ENCODE measurements around the gene KIF3C. TPM values are rescaled to one million over a fixed set of nuclear protein-coding genes. Genes with fewer than 3 reads are reported as not detected.

KIF3C gene
- total RNA-seq, 1 experiment from 2014 or later, result 55.7 TPM

DNA sequence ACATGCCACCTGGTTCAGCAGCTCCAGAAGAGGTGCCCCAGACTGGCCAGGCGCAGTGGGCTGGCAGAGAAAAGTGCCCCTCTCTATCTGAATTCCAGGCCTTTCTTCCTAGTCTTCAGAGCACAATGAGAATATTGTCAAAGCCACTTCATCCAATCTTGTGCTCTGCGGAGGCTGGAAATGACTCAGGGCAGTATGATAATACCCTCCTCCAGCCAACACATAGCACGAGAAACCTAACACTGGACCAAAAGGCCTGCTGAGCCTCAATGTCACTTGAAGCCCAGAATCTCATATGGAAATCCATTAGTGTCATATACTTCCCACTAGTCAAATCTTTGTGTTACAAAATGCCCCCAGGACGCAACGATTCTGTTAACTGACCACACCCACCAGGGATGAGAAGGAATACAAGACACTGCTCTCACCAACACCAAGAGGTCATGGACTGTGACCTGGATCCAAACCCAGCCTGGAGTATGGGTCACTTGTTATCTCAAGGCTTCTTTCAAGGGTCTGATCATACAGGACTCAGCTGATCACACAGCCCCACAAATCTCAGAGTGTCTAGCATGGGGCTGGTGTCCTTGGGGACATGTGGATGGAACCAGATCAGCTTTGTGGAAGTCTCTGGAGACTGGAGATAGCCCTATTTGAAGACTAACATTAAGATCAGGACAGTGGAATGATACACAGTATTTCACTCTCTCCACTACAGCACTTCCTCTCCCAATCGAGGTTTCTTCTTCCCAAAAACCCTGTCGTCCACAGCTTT lies 10.1 kb downstream of the KIF3C start:
- Histone ChIP-seq H3K9me3 (ENCODE audit: control insufficient read depth, insufficient read depth, low read depth, low read length) (no peaks in the 10 kb centered on the region), H3K4me1 (ENCODE audit: control insufficient read depth, insufficient read depth, low read length) (peaks cover 12% of the 10 kb centered on the region), H3K27me3 (ENCODE audit: control insufficient read depth, insufficient read depth, low read length) (no peaks in the 10 kb centered on the region), H3K36me3 (ENCODE audit: control insufficient read depth, insufficient read depth, low read length) (no peaks in the 10 kb centered on the region), H3K27ac (ENCODE audit: low read length) (peak overlapping the region; percentile 41; the same call in 1 of the 2 replicates), H3K4me3 (ENCODE audit: low read depth in 2 of 2, low read length in 2 of 2) (no peak overlapping the region)
- ATAC-seq (peak; percentile 76), DNase-seq (ENCODE audit: low read depth, low spot score) (no peak)
- intact Hi-C loops (cut with micrococcal nuclease; ENCODE audit: unreplicated experiment), result no loop called here
- ChIA-PET POLR2A (no interaction called here), CTCF (interaction anchor here (0.6 kb wide), 1 partner anchor 32 kb away, joined by 7 read pairs; no protein-coding TSS in a partner anchor)
- TF ChIP-seq CTCF (IDR thresholded peaks at IDR 0.05) (no peak), POLR2AphosphoS5 (IDR thresholded peaks at IDR 0.05; ENCODE audit: low read depth, low read length) (no peak), TCF7L2 (IDR thresholded peaks at IDR 0.05; ENCODE audit: low read depth, low read length) (no peak), REST (IDR thresholded peaks at IDR 0.05; ENCODE audit: insufficient read depth in 1 of 2, low read depth in 2 of 2, low read length in 1 of 2) (no peak), SIN3A (IDR thresholded peaks at IDR 0.05; ENCODE audit: borderline replicate concordance, insufficient read depth, low read depth, low read length) (no peak)
- in situ Hi-C loops (cut with HindIII; ENCODE audit: low pct_unique_long_range_greater_than_20kb, low sequenced_read_pairs), result no loop called here
- BruUV-seq (replicated peaks), result no TSS peak

- intact Hi-C loops (cut with micrococcal nuclease; ENCODE audit: unreplicated experiment), result no loop called here
- Histone ChIP-seq H3K4me3 (ENCODE audit: low read depth in 2 of 2, low read length in 2 of 2) (no peak overlapping the region), H3K4me1 (ENCODE audit: control insufficient read depth, insufficient read depth, low read length) (peaks cover 7% of the 10 kb centered on the region; the same call in 1 of the 2 replicates), H3K27me3 (ENCODE audit: control insufficient read depth, insufficient read depth, low read length) (no peaks in the 10 kb centered on the region), H3K9me3 (ENCODE audit: control insufficient read depth, insufficient read depth, low read depth, low read length) (no peaks in the 10 kb centered on the region), H3K36me3 (ENCODE audit: control insufficient read depth, insufficient read depth, low read length) (no peaks in the 10 kb centered on the region), H3K27ac (ENCODE audit: low read length) (no peak overlapping the region; the same call in 1 of the 2 replicates)
- no peak for ATAC-seq
- in situ Hi-C loops (cut with HindIII; ENCODE audit: low pct_unique_long_range_greater_than_20kb, low sequenced_read_pairs), result no loop called here
- no peak for DNase-seq (ENCODE audit: low read depth, low spot score)
- ChIA-PET POLR2A (interaction anchor here (0.6 to 0.7 kb wide), 3 partner anchors 85 to 153 kb away, joined by 3 to 6 read pairs (median 4); no protein-coding TSS in a partner anchor), CTCF (interaction anchor here (0.6 kb wide), 2 partner anchors 20 to 31 kb away, joined by 3 to 7 read pairs; no protein-coding TSS in a partner anchor)
- TF ChIP-seq REST (IDR thresholded peaks at IDR 0.05; ENCODE audit: insufficient read depth in 1 of 2, low read depth in 2 of 2, low read length in 1 of 2) (no peak), TCF7L2 (IDR thresholded peaks at IDR 0.05; ENCODE audit: low read depth, low read length) (no peak), CTCF (IDR thresholded peaks at IDR 0.05) (no peak), SIN3A (IDR thresholded peaks at IDR 0.05; ENCODE audit: borderline replicate concordance, insufficient read depth, low read depth, low read length) (no peak), POLR2AphosphoS5 (IDR thresholded peaks at IDR 0.05; ENCODE audit: low read depth, low read length) (no peak)
- no TSS peak for BruUV-seq (replicated peaks)
Measured at GRCh38 chr2:25971596-25971995, 10.7 kb downstream of the KIF3C start.

Measured in Panc1 (cell line).